NCI-H2196 (cell line): ENCODE measurements around the gene BPTF.
"Not testable (repeated sequence)": the region's sequence is repeated elsewhere in the genome, so short reads cannot be mapped to it uniquely, and the experiment has no call there.

Source experiments
- DNase-seq: peaks from one replicate; lab custom pipeline; 2025; ENCODE audit not compliant: unreplicated experiment; lab: John Stamatoyannopoulos, UW

The BPTF gene

DNA sequence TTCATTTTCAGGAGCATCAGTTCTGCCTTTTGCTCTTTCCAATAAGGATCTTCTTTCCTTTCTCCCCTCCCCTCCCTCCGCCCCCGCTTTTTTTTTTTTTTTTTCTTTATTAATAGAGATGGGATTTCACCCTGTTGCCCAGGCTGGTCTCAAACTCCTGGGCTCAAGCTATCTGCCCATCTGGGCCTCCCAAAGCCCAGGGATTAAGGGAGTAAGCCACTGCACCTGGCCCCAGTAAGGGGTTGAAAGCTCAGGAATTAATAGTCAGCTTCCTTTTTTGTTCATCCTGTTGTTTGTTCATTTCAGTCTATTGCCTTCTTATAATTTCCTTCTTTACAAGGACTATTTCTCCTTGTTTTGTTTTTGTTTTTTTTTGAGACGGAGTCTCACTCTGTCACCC is 178.9 kb downstream of the BPTF start:
- no peak for DNase-seq

GRCh38 chr17:68006797-68007196 is 181.5 kb downstream of the BPTF start:
- DNase-seq = no peak

GRCh38 chr17:68011199-68011665 is 185.9 kb downstream of the BPTF start:
- no peak for DNase-seq

GRCh38 chr17:68013385-68013784 is 188.1 kb downstream of the BPTF start:
- DNase-seq = no peak

DNA sequence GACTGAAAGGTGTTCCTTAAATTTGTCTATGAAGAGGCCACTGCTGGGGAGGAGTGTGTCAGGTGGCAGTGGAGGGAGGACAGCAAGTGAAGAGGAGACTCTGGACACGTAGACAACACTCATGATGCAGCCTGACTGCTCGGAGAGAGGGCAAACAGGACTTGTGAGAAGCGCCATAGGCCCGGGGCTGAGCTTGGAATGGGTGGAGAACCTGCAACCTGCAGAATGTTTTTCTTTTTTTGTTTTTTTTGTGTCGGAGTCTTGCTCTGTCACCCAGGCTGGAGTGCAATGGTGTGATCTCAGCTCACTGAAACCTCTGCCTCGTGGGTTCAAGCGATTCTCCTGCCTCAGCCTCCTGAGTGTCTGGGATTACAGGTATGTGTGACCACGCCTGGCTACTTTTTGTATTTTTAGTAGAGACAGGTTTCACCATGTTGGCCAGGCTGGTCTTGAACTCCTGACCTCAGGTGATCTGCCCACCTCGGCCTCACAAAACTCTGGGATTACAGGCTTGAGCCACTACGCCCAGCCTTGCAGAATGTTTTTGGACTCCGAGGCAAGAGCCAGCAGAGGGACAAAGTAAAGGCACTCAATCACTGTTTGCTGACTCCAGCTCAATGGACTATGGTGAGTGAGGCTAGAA is 189.9 kb downstream of the BPTF start:
- DNase-seq = no peak

GRCh38 chr17:68016838-68017237 is 191.5 kb downstream of the BPTF start:
- no peak for DNase-seq

- not testable (repeated sequence) for DNase-seq
Measured at GRCh38 chr17:68018493-68018892, 193.2 kb downstream of the BPTF start.

DNA sequence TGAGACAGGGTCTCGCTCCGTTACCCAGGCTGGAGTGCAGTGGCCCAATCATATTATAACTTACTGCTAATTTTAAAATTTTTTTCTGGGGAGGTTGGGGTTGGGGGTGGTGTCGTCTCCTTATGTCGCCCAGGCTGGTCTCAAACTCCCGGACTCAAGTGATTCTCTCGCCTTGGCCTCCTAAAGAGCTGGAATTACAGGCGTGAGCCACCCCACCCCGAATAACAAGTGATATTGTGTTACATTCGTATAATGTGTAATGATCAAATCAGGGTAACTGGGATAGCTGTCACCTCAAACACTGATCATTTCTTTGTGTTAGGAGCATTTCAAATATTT is 194.0 kb downstream of the BPTF start:
- peak; percentile 44 for DNase-seq

DNA sequence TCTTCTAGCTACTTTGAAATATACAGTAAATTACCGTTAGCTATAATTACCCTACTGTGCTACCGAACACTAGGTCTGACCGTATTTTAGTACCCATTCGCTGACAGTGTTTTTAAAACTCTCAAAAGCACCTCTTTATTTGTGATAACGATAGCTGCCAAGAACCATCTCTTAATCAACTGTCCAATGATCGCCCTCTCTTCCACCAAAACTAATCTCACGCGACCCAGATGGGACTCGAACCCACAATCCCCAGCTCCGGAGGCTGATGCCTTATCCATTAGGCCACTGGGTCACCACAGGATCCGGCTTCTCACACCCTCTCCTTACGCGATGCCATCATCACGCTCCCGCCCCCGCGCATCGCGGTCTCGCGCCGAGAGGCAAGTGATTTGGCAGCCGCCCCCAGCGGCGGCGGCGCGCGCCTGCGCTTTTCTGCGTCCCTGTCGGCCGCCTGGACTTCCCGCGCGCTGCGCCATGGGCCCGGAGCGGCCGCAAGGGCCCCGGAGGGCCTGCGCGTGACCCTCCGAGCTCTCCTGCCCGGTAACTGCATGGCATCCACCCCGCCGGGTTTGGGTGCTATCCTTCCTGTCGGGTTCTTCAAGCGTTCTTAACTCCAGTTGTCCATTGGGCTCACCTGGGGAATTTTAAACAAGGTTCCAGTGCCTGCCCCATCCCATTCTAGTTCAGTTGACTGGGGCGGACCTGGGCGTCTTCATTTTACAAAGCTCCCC is 194.5 kb downstream of the BPTF start:
- DNase-seq = peak; percentile 97

DNA sequence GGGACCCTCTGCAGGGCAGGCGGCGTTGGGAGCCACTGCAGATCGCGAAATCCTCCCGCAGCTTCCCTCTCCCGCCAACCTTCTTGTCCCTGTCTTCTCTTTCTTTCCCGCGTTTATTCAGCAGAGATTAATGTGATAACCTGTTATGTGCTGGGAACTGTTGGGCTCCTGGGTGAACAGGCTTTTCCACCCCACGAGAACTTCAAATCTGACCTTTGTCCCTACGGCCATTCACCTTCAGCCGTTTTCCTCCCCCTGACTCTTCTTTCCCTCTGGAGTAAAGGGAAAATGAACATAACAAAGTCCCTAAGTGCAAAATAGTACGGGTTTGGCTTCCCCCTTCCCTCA is 195.1 kb downstream of the BPTF start:
- peak; percentile 59 for DNase-seq

GRCh38 chr17:68020791-68021190 is 195.5 kb downstream of the BPTF start:
- not testable (repeated sequence) for DNase-seq

DNA sequence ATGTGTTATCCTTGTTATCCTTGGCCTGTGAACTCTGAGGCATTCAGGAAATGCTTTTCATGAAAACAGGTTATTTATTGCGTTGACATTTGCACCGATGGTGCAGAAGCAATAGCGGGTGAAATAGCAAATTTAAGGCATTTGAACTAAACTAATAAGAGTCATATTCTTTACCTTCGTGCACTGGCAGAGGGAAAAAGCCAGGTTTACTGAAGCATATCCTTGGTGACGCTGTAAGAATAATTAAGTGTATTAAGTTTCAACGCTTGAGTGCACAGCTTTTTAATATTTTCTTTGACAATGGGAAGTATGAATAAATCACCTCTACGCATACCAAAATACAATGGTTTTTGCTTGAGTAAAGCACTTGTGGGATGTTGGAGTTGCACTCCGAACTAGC is 196.7 kb downstream of the BPTF start:
- no peak for DNase-seq

- DNase-seq = not testable (repeated sequence)
Measured at GRCh38 chr17:68022547-68022946, 197.2 kb downstream of the BPTF start.

DNA sequence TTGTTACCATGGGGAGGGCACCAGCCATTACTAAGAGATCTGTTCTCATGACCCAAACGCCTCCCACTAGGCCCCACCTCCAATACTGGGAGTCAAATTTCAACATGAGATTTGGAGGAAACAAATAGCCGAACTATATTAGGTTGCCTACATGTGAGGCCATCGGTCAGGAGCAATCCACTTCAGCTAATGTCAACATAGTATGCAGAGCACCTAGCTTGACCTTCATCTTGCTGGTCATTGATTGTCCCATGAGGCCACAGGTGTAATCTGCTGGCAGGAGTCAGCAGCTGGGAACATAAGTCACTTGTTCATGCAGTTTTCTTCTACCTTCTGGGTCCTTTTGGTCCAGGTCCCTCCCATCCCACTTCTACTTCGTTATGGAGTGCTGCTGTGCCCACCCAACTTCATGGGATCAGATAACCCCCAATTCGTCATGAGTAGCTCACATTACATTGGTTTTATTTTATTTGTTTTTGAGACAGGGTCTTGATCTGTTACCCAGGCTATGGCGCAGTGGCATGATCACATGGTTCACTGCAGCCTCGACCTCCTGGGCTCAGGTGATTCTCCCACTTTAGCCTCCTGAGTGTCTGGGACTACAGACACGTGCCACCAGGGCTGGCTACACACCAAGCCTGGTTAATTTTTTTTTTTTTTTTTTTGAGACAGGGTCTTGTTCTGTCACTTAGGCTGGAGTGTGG is 204.4 kb downstream of the BPTF start:
- DNase-seq = peak; percentile 92
